Neuronal stem cell (in vitro differentiated cells): ENCODE measurements around the gene ZNF865.

Experiments
- DNase-seq: peaks from one replicate; pipeline ENCODE4 v3.0.0-alpha.2; 2013; ENCODE audit warnings: low spot score
- H2AFZ ChIP-seq: one replicate; pipeline ENCODE4 v1.6.1; 2013; ENCODE audit warnings: mild to moderate bottlenecking, low read length, inconsistent platforms
- H2AK5ac ChIP-seq: 2 replicates; pipeline ENCODE4 v1.6.1; 2013; ENCODE audit warnings: low read depth, mild to moderate bottlenecking, inconsistent platforms, low read length, moderate library complexity, mixed read lengths
- H2BK120ac ChIP-seq: 2 replicates; pipeline ENCODE4 v1.6.1; 2013; ENCODE audit warnings: low read depth, mild to moderate bottlenecking, inconsistent platforms, low read length, moderate library complexity, mixed read lengths
- H2BK12ac ChIP-seq: one replicate; pipeline ENCODE4 v1.6.1; 2013; ENCODE audit warnings: low read length, inconsistent platforms
- H2BK15ac ChIP-seq: 2 replicates; pipeline ENCODE4 v1.6.1; 2013; ENCODE audit warnings: mild to moderate bottlenecking, low read length, inconsistent platforms, mixed read lengths
- H2BK5ac ChIP-seq: one replicate; pipeline ENCODE4 v1.6.1; 2013; ENCODE audit warnings: inconsistent platforms, mild to moderate bottlenecking, low read length, moderate library complexity
- H3K14ac ChIP-seq: one replicate; pipeline ENCODE4 v1.6.1; 2013; ENCODE audit warnings: low read length, inconsistent platforms
- H3K18ac ChIP-seq: 2 replicates; pipeline ENCODE4 v1.6.1; 2013; ENCODE audit warnings: low read length, inconsistent platforms
- H3K23ac ChIP-seq: 2 replicates; pipeline ENCODE4 v1.6.1; 2013; ENCODE audit warnings: low read depth, mild to moderate bottlenecking, mixed read lengths, low read length, inconsistent platforms; ENCODE audit not compliant: poor library complexity
- H3K27ac ChIP-seq: replicated peaks from 3 replicates; pipeline ENCODE4 v1.5.1; 2013; ENCODE audit warnings: low read length, inconsistent platforms
- H3K27me3 ChIP-seq, 3 experiments: 2 replicates each; pipeline ENCODE4 v1.6.1; 2013; ENCODE audit warnings: low read length in 3 of 3, mild to moderate bottlenecking in 2 of 3, inconsistent platforms in 1 of 3, low read depth in 1 of 3, mixed read lengths in 1 of 3, moderate library complexity in 1 of 3; ENCODE audit not compliant: control insufficient read depth in 3 of 3, insufficient read depth in 3 of 3
- H3K36me3 ChIP-seq, 2 donors: replicated peaks in 1 of 2; 2 replicates each; pipeline ENCODE4 v1.6.1; 2013; ENCODE audit warnings: low read length in 2 of 2; ENCODE audit not compliant: control insufficient read depth in 2 of 2, insufficient read depth in 2 of 2
- H3K4ac ChIP-seq: 2 replicates; pipeline ENCODE4 v1.6.1; 2013; ENCODE audit warnings: inconsistent platforms, mild to moderate bottlenecking, low read length, moderate library complexity
- H3K4me1 ChIP-seq, 2 donors: 1 replicate in 1 of 2; 2 replicates in 1 of 2; pipeline ENCODE4 v1.6.1; 2013; ENCODE audit warnings: low read length in 2 of 2, low read depth in 1 of 2; ENCODE audit not compliant: control insufficient read depth in 2 of 2, insufficient read depth in 1 of 2
- H3K4me2 ChIP-seq: one replicate; pipeline ENCODE4 v1.6.1; 2013; ENCODE audit warnings: mild to moderate bottlenecking, low read length, inconsistent platforms; ENCODE audit not compliant: insufficient read depth, poor library complexity, severe bottlenecking
- H3K4me3 ChIP-seq, 2 donors: 2 replicates each; pipeline ENCODE4 v1.5.1; 2013; ENCODE audit warnings: low read length in 2 of 2, mild to moderate bottlenecking in 2 of 2, inconsistent platforms in 1 of 2, moderate library complexity in 1 of 2
- H3K79me1 ChIP-seq: one replicate; pipeline ENCODE4 v1.6.1; 2013; ENCODE audit warnings: low read depth, mild to moderate bottlenecking, inconsistent platforms, low read length, moderate library complexity
- H3K9ac ChIP-seq: one replicate; pipeline ENCODE4 v1.6.1; 2013; ENCODE audit warnings: mild to moderate bottlenecking, low read depth, low read length, inconsistent platforms; ENCODE audit not compliant: poor library complexity
- H3K9me3 ChIP-seq, 2 donors: replicated peaks in 1 of 2; 2 replicates each; pipeline versions ENCODE3 to v1.6.1; 2013; ENCODE audit warnings: low read length in 2 of 2, mild to moderate bottlenecking in 2 of 2, inconsistent platforms in 1 of 2, low read depth in 1 of 2, mixed read lengths in 1 of 2, moderate library complexity in 1 of 2; ENCODE audit not compliant: control insufficient read depth in 2 of 2, insufficient read depth in 1 of 2
- H4K8ac ChIP-seq: one replicate; pipeline ENCODE4 v1.6.1; 2013; ENCODE audit warnings: low read depth, mild to moderate bottlenecking, inconsistent platforms, low read length, moderate library complexity
- H4K91ac ChIP-seq: one replicate; pipeline ENCODE4 v1.6.1; 2013; ENCODE audit warnings: low read length, low read depth, mild to moderate bottlenecking, inconsistent platforms; ENCODE audit not compliant: poor library complexity
- WGBS, 2 donors: extraction: QIAGEN DNeasy Blood & Tissue Kit; methylation state at CpG; one replicate each; pipeline ENCODE4 v1.1.7; 2013; ENCODE audit warnings: missing lambda C conversion rate in 2 of 2, mixed read lengths in 1 of 2; ENCODE audit not compliant: insufficient read length in 2 of 2, insufficient replicate concordance in 1 of 2; ENCODE audit errors: extremely low coverage in 2 of 2; 5-methylcytosine and 5-hydroxymethylcytosine counted together

ZNF865 gene

GRCh38 chr19:55578031-55578760 is 27.3 kb upstream of the ZNF865 start:
- peak overlapping the region; percentile 71 for H3K14ac ChIP-seq
- no peak overlapping the region for H3K18ac ChIP-seq
- H2AK5ac ChIP-seq = peak overlapping the region; percentile 46
- H3K9me3 ChIP-seq = no peaks in the 10 kb centered on the region
- no peak overlapping the region for H3K4me2 ChIP-seq
- no peak overlapping the region for H3K27ac ChIP-seq
- H3K36me3 ChIP-seq = peaks cover 18% of the 10 kb centered on the region in 2 donors
- H2BK12ac ChIP-seq = peak overlapping the region; percentile 22
- DNase-seq = no peak
- H3K4me3 ChIP-seq = peak overlapping the region in 1 of 2 donors; percentile 22
- no peak overlapping the region for H2BK15ac ChIP-seq
- WGBS, 2 donors = no CpG with 5 or more reads among the region's 83 CpGs
- peaks cover 0 to 3% of the 10 kb centered on the region in 2 donors for H3K4me1 ChIP-seq
- no peak overlapping the region for H3K9ac ChIP-seq
- H2AFZ ChIP-seq = no peak overlapping the region
- no peak overlapping the region for H2BK120ac ChIP-seq
- H4K8ac ChIP-seq = no peak overlapping the region
- H4K91ac ChIP-seq = no peak overlapping the region
- H3K27me3 ChIP-seq = no peaks in the 10 kb centered on the region
- no peak overlapping the region for H2BK5ac ChIP-seq
- H3K79me1 ChIP-seq = peaks cover 14% of the 10 kb centered on the region
- no peak overlapping the region for H3K4ac ChIP-seq
- H3K23ac ChIP-seq = peak overlapping the region; percentile 85

- H3K18ac ChIP-seq = no peak overlapping the region
- no peak overlapping the region for H2BK120ac ChIP-seq
- H3K4me3 ChIP-seq = peak overlapping the region; percentile 93 to 99
- peaks cover 14% of the 10 kb centered on the region for H3K79me1 ChIP-seq
- peak overlapping the region; percentile 85 for H3K23ac ChIP-seq
- H3K4ac ChIP-seq = no peak overlapping the region
- H4K8ac ChIP-seq = no peak overlapping the region
- no peak overlapping the region for H2AFZ ChIP-seq
- no peak overlapping the region for H3K27ac ChIP-seq
- no peaks in the 10 kb centered on the region for H3K27me3 ChIP-seq
- DNase-seq = no peak
- H3K9ac ChIP-seq = peak overlapping the region; percentile 83
- no peaks in the 10 kb centered on the region for H3K9me3 ChIP-seq
- peaks cover 18% of the 10 kb centered on the region in 2 donors for H3K36me3 ChIP-seq
- peaks cover 0 to 3% of the 10 kb centered on the region in 2 donors for H3K4me1 ChIP-seq
- peak overlapping the region; percentile 99 for H2BK5ac ChIP-seq
- peak overlapping the region; percentile 87 for H3K4me2 ChIP-seq
- H3K14ac ChIP-seq = peak overlapping the region; percentile 71
- WGBS, 2 donors = no CpG with 5 or more reads among the region's 90 CpGs
- H2AK5ac ChIP-seq = peak overlapping the region; percentile 46
- peak overlapping the region; percentile 54 for H2BK15ac ChIP-seq
- no peak overlapping the region for H4K91ac ChIP-seq
- peak overlapping the region; percentile 22 for H2BK12ac ChIP-seq
Observed at GRCh38 chr19:55578761-55579747, 26.4 kb upstream of the ZNF865 start.

GRCh38 chr19:55579766-55580621 is 25.5 kb upstream of the ZNF865 start:
- Histone ChIP-seq H3K14ac (peak overlapping the region; percentile 82), H3K9me3 (no peaks in the 10 kb centered on the region), H4K8ac (no peak overlapping the region), H3K4me2 (peak overlapping the region; percentile 87), H3K4ac (peak overlapping the region; percentile 99), H3K18ac (peak overlapping the region; percentile 100), H2AK5ac (peak overlapping the region; percentile 99), H2BK12ac (no peak overlapping the region), H3K4me1 (peaks cover 0 to 3% of the 10 kb centered on the region in 2 donors), H2AFZ (peak overlapping the region; percentile 85), H2BK5ac (peak overlapping the region; percentile 99), H3K79me1 (peaks cover 14% of the 10 kb centered on the region), H2BK120ac (peak overlapping the region; percentile 94), H3K27ac (peak overlapping the region; percentile 92), H3K27me3 (no peaks in the 10 kb centered on the region), H3K23ac (peak overlapping the region; percentile 98), H2BK15ac (peak overlapping the region; percentile 92), H3K4me3 (peak overlapping the region; percentile 93 to 99), H4K91ac (peak overlapping the region; percentile 53), H3K9ac (peak overlapping the region; percentile 97), H3K36me3 (peaks cover 18% of the 10 kb centered on the region in 2 donors)
- DNase-seq = no peak
- WGBS, 2 donors = no CpG with 5 or more reads among the region's 20 CpGs
